HL-60 (cell line): Measurements from ENCODE around the gene NF2.

Experiments
- DNase-seq, 2 experiments: peaks; one replicate each; pipeline ENCODE4 v3.0.0-alpha.2; 2010 to 2020; ENCODE audit warnings: low read depth in 1 of 2, low spot score in 1 of 2
- H3K27ac ChIP-seq: fragments of 250-450 bp; sonication (Bioruptor Pico); replicated peaks from 2 replicates; pipeline ENCODE4 v1.5.1; 2020; ENCODE audit warnings: mild to moderate bottlenecking, moderate library complexity
- H3K27me3 ChIP-seq: fragments of 250-450 bp; sonication (Bioruptor Pico); 2 replicates; pipeline ENCODE4 v1.5.1; 2021; ENCODE audit warnings: mild to moderate bottlenecking, moderate library complexity; ENCODE audit not compliant: insufficient read depth, poor library complexity, severe bottlenecking
- H3K4me3 ChIP-seq: replicated peaks from 2 replicates; pipeline ENCODE4 v1.5.1; 2011; ENCODE audit warnings: mild to moderate bottlenecking, control low read depth, low read length; ENCODE audit not compliant: insufficient read depth
- CTCF ChIP-seq: IDR thresholded peaks from one replicate; pipeline ENCODE4 v1.5.1; 2011; ENCODE audit warnings: low read length, control low read depth, inconsistent platforms; ENCODE audit not compliant: insufficient read depth
- GABPA ChIP-seq: IDR thresholded peaks from 2 replicates; pipeline ENCODE4 v1.6.1; 2012; ENCODE audit warnings: low read depth
- POLR2AphosphoS5 ChIP-seq: IDR thresholded peaks from 2 replicates; pipeline ENCODE4 v1.6.1; 2012; ENCODE audit warnings: low read depth
- REST ChIP-seq: IDR thresholded peaks from 2 replicates; pipeline ENCODE4 v1.6.1; 2012; ENCODE audit warnings: low read depth; ENCODE audit not compliant: insufficient replicate concordance
- SPI1 ChIP-seq: IDR thresholded peaks from 2 replicates; pipeline ENCODE4 v1.6.1; 2012; ENCODE audit warnings: low read depth, mild to moderate bottlenecking, borderline replicate concordance

The NF2 gene

GRCh38 chr22:29570456-29570855 is 33.0 kb upstream of the NF2 start:
- DNase-seq: no peak
- TF ChIP-seq POLR2AphosphoS5: no peak
- TF ChIP-seq SPI1: no peak
- no peak for TF ChIP-seq REST
- H3K4me3 ChIP-seq: no peak overlapping the region

GRCh38 chr22:29570912-29571549 is 32.4 kb upstream of the NF2 start:
- H3K27ac ChIP-seq: no peak overlapping the region
- no peak for DNase-seq
- no peak for TF ChIP-seq CTCF
- no peak for TF ChIP-seq GABPA
- TF ChIP-seq POLR2AphosphoS5: no peak
- TF ChIP-seq SPI1: no peak
- no peak for TF ChIP-seq REST

More at GRCh38 chr22:29570456-29570855, 33.0 kb upstream of the NF2 start:
- no peak overlapping the region for H3K27ac ChIP-seq
- H3K27me3 ChIP-seq: no peaks in the 10 kb centered on the region

GRCh38 chr22:29574762-29575450 is 28.5 kb upstream of the NF2 start:
- DNase-seq: no peak
- no peak overlapping the region for H3K27ac ChIP-seq
- H3K4me3 ChIP-seq: no peak overlapping the region
- no peaks in the 10 kb centered on the region for H3K27me3 ChIP-seq
- TF ChIP-seq REST: no peak
- no peak for TF ChIP-seq POLR2AphosphoS5
- TF ChIP-seq SPI1: no peak
- no peak for TF ChIP-seq CTCF

More at GRCh38 chr22:29570912-29571549, 32.4 kb upstream of the NF2 start:
- no peak overlapping the region for H3K4me3 ChIP-seq
- H3K27me3 ChIP-seq: no peaks in the 10 kb centered on the region
